Ammon's horn (tissue), 1 donor: ENCODE results near the gene WDR5B.

ENCODE experiments used
- DNase-seq: peaks from one replicate; pipeline ENCODE4 v3.0.0-alpha.2; 2016; ENCODE audit warnings: low spot score

WDR5B gene

DNA sequence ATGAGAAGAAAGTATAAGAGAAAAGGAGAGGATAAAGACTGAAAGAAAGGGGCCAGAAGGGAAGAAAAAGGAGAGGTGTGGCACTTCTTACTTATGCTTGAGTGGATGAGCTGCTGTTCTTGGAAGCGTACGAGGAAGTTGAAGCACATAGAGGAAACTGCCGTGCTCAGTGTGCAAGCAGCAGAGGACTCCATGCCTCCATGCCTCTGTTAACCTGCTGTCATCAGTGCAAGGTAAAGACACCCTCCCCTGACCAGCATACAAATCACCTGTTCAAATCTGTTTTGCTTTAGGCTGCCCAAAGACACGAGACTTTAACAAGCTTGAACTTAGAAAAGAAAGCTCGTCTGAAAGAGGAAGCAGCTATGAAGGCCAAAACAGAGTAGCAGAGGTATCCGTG is 6.4 kb downstream of the WDR5B start:
- DNase-seq = peak; percentile 40

DNA sequence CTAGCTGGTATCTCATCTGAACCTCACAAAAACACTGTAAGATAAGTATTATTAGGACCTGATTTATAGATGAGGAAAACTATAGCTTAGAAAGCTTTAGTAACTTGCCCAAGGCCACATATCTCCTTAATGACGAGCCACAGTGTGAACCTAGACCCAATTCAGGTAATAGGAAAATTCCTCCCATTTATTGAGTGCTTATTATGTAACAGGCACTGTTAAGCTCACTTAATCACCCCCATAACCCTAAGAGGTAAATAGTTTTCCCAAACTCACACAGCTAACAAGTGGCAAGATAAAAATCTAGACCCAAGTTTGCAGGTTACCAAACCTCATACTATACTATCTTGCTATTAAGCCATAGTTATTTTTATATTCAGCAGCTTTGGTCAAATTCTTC is 7.9 kb downstream of the WDR5B start:
- DNase-seq = no peak

DNA sequence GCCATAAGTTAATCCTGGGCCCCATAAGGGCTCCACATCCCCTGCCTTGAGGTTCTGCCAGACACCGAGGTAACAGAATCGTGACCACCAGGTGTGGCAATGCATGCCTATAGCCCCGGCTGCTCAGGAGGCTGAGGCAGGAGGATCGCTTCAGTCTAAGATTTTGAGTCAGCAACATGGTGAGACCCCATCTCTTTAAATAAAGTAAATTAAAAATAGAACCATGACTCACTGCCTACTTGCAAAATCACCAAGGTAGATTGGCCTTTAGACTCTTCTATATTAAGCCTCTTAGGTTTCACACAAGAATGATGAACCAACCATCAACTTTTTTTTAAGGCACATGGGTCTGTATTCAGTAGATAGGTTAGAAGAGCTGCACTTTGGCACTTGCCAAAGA is 9.7 kb downstream of the WDR5B start:
- DNase-seq = no peak

DNA sequence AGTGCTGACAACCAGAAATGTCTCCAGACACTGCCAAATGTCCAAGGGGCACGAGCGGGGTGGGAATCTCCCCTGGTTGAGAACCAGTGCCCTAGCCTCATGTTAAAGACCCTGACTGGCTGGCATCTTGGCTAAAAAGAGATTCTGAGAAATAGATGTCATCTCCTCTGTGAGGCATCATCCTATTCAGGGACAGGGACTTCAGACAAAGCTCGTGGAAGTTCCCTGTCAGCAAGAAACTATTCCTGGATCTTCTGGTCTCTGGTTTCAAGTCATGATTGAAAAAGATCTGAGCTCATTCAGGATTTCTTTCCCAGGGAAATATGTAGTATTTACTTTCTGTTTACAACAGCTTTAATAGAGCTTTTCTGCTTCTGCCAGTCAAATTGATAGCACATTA is 10.8 kb downstream of the WDR5B start:
- no peak for DNase-seq

DNA sequence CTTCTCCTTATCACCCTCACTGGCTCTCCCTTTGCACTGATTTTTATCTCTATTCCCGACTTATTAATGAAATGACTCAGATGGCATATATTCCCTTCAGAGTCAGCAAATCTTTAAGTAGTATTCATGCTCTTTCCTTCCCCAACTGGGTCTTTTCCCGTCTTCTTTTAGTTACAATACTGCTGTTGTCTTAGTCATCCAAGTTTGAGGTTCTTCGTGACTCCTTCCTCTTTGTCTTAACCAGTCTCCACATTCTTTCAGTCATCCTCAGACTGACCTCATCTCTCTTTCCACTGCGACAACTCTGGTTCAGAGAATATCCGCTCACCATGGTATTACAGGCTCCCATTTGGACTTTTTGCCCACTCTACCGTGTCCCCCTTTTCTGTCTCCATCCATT is 12.4 kb downstream of the WDR5B start:
- no peak for DNase-seq

DNA sequence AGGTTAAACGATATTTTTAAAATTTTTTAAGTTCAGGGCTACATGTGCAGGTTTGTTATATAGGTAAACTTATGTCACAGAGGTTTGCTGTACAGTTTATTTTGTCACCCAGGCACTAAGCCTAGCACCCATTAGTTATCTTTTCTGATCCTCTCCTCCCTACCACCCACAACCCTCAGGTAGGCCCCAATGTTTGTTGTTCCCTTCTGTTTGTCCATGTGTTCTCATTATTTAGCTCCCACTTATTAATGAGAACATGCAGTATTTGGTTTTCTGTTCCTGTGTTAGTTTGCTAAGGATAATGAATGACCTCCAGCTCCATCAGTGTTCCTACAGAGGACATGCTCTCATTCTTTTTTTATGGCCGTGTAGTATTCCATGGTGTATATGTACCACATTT is 16.9 kb downstream of the WDR5B start:
- DNase-seq = no peak

DNA sequence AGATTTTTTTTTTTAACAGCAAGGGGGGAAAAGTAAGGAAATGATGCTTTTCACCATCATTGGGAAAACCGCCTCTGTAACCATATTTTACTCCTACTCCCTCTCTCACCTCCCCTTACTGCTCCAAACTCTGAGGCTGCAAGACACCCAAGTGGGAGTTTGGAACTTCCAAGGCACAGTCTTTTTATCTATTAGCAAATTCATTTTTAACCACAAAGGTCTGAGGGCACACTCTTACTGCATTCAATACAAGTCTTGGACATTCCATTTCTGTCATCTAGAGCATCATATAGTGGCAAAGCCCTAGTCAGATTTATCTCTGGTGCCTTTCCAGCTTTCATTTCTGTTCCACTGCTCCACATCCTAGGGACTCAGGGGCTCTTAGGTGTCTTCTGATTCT is 18.7 kb downstream of the WDR5B start:
- no peak for DNase-seq

DNA sequence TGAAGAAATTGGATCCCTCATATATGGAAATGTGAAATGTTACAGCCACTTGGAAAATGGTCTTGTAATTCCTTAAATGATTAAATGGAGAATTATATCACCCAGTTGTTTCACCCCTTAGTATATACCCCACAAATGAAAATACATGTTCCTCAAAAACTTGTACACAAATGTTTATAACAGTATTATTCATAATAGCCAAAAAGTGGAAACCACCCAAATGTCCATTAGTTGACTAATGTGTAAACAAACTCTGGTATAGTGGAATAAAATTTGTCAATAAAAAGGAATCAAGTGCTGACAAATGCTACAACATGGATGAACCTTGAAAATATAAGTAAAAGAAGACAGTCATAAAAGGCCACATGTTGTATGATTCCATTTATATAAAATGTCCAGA is 19.4 kb downstream of the WDR5B start:
- no peak for DNase-seq

DNA sequence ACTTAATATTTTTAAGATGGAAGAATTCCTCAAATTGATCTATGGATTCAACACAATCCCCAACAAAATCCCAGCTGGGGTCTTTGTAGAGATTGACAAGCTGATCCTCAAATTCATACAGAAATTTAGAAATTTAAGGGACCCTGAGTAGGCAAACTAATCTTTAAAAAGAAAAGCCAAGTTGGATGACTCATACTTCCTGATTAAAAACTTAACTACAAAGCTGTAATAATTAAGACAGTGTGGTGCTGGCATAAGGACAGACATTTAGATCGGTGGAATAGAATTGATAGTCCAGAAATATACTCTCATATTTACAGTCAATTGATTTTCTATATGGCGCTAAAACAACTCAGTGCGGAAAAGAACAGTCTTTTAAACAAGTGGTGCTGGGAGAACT is 20.3 kb downstream of the WDR5B start:
- no peak for DNase-seq

DNA sequence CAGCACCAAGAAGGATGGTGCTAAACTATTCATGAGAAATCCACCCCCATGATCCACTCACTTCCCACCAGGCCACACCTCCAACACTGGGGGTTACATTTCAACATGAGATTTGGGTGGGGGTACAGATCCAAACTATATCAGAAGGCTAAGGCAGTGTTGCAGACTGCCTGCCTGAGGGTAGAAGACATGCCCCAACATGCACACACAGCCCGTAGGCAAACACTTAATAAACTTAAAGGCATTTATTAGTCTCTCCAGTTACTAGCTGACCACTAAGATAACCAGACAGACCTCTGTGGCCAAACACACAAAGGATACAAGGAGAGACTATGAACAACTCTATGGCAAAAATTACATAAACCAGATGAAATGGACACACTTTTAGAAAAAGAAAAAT is 21.7 kb downstream of the WDR5B start:
- no peak for DNase-seq

DNA sequence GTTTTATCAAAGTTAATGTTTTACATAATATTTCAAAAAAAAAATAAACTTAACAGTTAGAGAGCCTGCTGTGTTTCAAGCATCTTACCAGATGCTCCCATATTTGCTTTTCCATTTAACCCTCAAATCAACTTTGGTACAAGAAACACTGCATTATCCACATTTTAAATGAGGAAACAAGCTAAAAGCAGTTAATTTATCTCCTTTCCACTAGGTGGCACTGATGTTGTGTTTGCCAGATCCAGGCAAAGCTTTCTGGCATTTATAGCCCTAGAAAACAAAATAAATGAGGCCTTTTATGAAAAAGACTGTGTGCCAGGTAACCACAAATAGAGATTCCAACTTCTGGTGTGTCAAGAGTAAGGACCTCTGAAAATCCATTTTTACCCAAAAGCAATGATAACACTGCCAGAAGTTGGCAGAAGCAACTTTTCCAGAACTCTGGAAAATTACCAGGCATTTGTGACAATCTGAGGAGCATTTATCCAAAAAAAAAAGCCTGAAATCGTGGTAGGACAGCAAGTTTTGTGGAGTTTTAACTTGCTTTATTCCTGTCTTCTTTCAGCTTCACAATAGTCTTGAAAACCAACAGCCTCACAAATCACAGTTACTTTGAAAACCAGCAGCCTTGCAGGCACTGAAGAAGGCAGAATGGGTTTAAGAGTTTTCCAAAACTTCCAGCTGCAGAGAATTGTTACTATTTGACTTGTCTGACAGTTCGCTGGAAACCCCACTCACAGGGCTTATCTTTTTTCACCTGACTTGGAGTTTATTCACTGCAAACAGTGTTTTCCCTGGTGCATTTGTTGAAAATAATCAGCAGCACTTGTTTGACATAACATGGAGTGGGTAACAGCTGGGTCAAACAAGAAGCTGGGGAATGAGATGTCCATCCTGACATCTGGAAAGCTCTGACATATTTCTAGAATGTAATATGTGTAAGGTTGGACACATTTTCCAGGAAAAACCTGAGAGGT is 22.7 kb downstream of the WDR5B start:
- DNase-seq = peak; percentile 65

DNA sequence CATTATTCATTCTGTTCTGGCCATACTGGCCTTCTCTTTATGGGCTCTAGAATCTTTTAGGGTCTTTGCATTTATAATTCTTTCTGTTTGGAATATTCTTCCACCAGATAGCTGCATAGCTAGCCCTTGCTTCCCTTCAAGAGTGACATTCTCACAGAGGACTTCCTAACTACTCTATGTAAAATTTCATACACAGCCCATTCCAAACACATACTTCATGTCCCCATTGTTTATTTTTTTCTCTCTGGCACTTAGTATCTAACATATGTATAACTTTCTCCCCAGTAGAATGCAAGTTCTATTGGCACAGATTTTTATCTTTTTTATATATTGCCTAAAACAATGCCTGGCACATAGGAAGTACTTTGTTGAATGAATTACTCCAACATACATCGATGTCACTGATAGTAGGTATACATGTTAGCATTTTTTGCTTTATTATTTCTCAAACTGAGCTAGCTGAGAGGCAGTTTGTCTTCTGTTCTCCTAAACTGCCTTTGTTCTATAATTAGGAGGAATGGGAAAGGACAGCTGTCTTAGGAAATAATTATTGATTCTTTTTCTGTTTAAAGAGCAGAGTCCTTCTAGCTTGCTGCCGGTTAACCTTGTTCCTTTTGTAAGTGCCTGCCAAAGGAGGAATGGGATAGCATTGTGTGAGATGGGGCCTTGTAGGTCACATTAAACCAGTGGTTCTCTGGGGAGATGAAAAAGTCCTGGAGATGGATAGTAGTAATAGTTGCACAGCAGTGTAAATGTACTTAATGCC is 24.0 kb downstream of the WDR5B start:
- DNase-seq = no peak

DNA sequence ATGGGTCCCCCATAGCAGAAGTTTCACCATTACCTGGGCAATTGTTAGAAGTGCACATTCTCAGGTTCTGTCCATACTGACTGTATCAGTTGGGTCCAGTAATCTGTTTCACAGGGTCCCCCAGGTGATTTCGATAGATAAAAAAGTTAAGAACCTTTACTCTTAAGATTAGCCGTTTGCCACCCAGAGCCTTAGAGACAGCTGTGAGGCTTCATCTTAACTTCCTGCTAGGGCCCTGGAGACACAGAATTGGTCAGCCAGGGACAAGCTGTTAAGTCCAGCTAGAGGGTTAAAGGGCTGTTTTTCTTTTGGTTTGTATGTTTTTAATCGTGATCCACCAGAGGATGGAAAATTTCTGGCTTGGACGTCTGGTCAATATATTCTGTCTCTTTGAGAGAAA is 25.2 kb downstream of the WDR5B start:
- no peak for DNase-seq

DNA sequence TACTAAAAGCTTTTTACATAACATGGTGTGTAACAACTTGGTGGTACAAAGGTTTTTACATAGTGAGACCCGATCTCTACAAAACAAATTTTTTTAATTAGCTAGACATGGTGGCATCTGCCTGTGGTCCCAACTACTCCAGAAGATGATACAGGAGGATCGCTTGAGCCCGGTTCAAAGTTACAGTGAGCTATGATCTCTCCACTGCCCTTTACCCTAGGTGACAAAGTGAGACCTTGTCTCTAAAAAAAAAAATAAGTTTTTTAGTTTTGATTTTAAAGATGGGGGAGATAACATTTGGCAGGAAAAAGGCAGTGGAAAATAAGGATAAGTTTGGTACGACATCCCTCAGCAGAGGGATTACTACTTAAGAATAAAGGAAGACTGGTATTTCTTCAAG is 26.0 kb downstream of the WDR5B start:
- no peak for DNase-seq

DNA sequence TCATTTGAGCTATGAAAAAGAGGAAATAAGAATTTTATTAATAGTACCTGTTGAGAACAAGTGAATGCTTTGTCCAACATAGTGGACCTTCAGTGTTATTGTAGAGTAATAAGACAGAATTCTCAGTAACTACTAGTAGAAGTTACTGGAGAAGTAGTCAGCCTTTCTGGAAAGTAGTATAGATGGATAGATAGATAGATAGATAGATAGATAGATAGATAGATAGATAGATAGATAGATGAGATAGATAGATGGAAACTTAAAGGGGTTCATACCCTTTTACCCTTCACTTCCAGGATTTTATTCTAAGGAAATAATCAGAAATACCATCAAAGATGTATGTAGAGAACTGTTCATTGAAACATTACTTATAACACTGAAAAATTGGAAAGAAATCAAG is 26.7 kb downstream of the WDR5B start:
- DNase-seq = no peak

DNA sequence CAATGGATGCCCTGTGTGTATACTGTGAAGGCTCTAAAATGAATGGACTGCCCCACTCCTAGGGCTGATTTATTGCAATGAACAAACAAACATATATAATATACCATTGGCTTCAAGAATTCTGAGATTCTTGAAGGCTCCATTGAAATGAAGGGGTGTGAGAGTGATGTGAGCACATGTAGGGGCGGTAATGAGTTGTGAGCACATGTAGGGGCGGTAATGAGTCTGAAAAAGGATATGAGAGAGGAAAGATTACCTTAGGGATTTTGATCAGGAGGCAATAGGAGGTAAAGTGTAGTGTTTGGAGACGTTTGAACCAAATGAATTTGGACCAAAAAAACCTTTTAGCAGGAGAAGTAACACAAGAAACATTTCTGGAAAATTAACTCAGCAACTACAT is 28.2 kb downstream of the WDR5B start:
- DNase-seq = no peak

DNA sequence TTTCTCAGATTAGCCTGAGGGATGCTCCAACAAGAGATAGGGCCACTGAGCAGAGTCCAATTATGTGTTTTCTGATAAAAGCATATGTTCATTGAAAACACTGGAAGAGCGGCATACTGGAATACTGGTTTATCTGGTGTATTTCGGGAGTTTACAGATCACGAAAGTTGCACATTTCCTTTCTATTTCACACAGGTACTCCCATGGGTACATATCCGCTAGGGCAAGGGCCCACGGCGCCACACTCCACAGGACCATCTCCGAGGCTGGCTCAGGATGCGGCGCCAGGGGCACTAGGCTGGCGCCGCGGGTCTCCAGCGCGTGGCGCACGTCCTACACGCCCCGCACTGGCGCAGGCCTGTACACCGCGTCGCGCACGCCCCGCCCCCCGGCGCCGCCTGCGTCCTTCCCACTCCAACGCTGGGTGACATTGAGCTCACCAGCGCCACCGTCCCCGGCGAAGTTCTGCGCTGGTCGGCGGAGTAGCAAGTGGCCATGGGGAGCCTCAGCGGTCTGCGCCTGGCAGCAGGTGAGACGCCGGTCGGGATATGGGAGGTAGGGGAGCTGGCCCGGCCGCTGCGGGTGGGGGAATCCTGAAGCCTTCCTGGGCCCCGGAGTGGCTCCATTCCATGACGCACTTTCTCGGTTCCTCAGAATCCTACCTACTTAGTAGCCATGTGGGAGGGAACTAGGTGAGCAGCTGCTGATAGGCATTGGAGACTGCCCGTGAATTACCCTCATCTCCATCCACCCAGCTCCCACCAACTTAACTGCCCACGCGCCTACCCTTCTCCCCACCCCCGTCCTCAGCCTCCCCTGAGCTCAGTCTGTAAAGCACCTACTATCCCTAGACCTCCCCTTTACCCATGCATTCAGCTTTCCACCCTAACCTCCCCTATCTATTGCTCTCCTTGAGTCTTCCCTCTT is 31.8 kb downstream of the WDR5B start, which contains the start of gene FAM162A:
Gene FAM162A, plus strand, starts transcription at position 412 of the 927 bp plus-strand sequence. Its CDS starts 84 bp downstream, at position 496.
- DNase-seq = peak; percentile 97

DNA sequence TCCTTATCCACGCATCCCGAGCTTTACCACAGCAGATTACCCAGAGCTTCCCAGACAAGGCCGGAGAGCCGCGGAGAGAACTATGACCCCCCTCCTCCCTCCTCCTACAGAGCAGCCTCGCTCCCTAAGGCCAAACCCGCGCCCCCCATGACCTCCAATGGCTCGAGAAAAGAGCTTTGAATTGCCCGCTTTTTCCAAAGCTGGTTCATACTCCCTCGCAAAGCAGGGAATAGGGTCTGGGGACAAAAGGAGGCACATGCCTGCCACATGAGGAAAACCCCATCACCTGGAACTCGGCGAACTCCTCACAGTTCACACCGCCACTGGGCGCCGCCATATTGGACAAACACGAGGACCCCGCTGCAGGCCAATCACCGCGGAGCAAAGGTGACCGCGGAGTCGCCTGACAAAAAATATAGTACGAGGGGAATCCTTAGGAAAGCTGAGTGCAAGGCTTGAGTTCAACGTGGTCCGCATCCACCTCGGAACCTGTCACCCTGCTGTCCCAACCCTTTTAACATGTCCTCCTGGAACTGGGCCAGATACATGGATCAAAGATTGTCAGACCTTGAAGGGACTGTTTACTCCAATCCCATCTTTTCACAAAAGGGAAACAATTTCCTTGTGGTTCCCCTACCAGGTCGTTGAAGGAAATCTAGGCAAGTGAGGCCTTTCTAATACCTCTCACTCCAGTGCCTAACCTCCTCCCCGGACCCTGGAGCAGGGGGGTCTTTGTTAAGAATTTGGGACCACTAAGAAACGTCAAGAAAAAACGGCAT is 32.8 kb downstream of the WDR5B start, which contains the start of gene MIX23:
Gene MIX23, minus strand, starts transcription at position 344 of the 779 bp plus-strand sequence. Its CDS starts 7 bp downstream, at position 337.
- DNase-seq = peak; percentile 86

DNA sequence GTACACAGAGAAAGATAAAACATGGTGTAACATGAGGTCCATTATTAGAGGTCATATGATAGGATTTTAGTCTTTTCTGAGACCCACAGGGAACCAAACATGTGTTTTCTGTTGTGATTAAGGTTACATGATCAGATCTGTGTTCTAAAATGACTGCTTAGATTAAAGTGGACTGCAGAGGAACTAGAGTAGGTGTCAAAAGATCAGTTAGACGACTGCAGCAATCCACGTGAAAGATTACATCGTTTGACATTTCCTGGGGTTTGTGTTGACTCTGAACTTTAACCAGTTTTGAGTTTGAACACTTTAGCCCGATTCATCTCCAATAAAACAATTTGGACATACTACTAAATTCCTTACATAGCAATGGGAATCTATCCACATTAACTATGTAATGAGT is 37.9 kb downstream of the WDR5B start:
- no peak for DNase-seq

DNA sequence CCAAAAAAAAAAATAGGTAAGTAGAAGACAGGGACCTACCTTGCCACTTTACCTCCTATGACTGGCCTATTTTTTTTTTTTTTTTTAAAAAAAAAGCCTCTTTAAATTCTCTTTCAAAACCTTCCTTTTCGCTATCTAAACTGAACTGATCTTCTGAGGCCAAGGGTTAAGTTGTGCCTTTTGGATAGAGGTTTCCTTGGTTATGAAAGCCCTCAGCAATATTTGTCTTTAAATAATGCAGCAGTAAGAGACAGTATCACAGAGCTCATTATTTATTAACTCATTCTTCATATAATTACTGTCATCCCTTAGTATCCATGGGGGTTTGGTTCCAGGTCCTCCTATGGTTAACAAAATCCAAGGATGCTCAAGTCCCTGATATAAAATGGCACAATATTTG is 41.8 kb downstream of the WDR5B start:
- DNase-seq = no peak

DNA sequence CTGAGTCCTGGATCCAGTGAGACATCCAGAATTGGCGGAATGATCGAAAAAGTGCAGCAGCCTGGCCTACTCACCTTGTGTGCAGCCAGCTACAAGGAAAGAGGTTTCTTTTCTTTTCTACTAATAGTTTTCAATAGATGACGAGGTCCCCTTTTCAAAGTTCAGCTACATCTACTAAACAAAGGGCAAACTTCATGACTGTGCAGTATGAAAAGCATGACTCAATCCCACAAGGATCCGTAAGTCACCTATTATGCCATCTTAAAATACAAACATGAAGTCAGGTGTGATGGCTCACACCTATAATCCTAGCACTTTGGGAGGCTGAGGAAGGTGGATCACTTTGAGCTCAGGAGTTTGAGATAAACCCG is 49.5 kb downstream of the WDR5B start:
- no peak for DNase-seq
